K562 (cell line): ENCODE measurements around the gene CREB3L2. TPM values are rescaled to one million over a fixed set of nuclear protein-coding genes. Genes with fewer than 3 reads are reported as not detected.

Experiments used
- CHD4 ChIP-seq: fragments of 200-600 bp; sonication (generic); IDR thresholded peaks from 3 replicates; pipeline ENCODE4 v1.6.1; 2012; ENCODE audit warnings: low read depth, mild to moderate bottlenecking, mixed read lengths, low read length, inconsistent platforms; ENCODE audit not compliant: insufficient read depth, insufficient replicate concordance, poor library complexity, severe bottlenecking
- ETS2 ChIP-seq: IDR thresholded peaks from 2 replicates; pipeline ENCODE4 v1.6.1; 2016; ENCODE audit warnings: borderline replicate concordance, missing genetic modification characterization, mild to moderate bottlenecking, moderate library complexity, missing compliant biosample characterization; ENCODE audit not compliant: poor library complexity, severe bottlenecking
- FOSL1 ChIP-seq: fragments of 200-800 bp; sonication (Bioruptor generic); conservative IDR thresholded peaks from 2 replicates; pipeline ENCODE4 v1.6.1; 2016; ENCODE audit warnings: missing genetic modification characterization, missing compliant biosample characterization
- HEY1 ChIP-seq: fragments of 250-450 bp; sonication (Bioruptor Pico); IDR thresholded peaks from 2 replicates; pipeline ENCODE4 v1.5.0; 2020; ENCODE audit warnings: mild to moderate bottlenecking, moderate library complexity, borderline replicate concordance
- JUN ChIP-seq, 2 experiments: sonication (generic) in 1 of 2; formaldehyde crosslinking in 1 of 2; IDR thresholded peaks; 2 replicates each; pipeline versions ENCODE4 v1.6.1 to v1.8.0; 2012 to 2022; ENCODE audit warnings: borderline replicate concordance in 2 of 2, mild to moderate bottlenecking in 2 of 2, improper control_type of control experiment in 1 of 2, low read depth in 1 of 2, low read length in 1 of 2, missing genetic modification reagents in 1 of 2
- POLR2A ChIP-seq: fragments of 450-650 bp; conservative IDR thresholded peaks from 2 replicates; pipeline ENCODE4 v1.6.1; 2016
- RCOR1 ChIP-seq, 2 experiments: IDR thresholded peaks; 2 replicates each; pipeline ENCODE4 v1.6.1; 2012; ENCODE audit warnings: low read depth in 2 of 2, low read length in 2 of 2, borderline replicate concordance in 1 of 2, improper control_type of control experiment in 1 of 2
- SRF ChIP-seq, 2 experiments: fragments of 250-450, 450-650 bp in 1 of 2; sonication (Bioruptor Pico) in 1 of 2; sonication (generic) in 1 of 2; formaldehyde crosslinking; IDR thresholded peaks; 2 replicates each; pipeline versions ENCODE4 v1.5.0 to v1.5.1; 2020 to 2022; ENCODE audit warnings: mild to moderate bottlenecking in 1 of 2, missing genetic modification reagents in 1 of 2
- SRSF9 ChIP-seq: fragments of 200-400 bp; formaldehyde crosslinking; IDR thresholded peaks from 2 replicates; pipeline ENCODE4 v1.6.1; 2017; ENCODE audit warnings: low read depth, low read length, borderline replicate concordance
- TEAD4 ChIP-seq, 2 experiments: sonication (generic) in 1 of 2; formaldehyde crosslinking in 1 of 2; IDR thresholded peaks; 2 replicates each; pipeline versions ENCODE4 v1.6.1 to v1.8.0; 2012 to 2022; ENCODE audit warnings: borderline replicate concordance in 1 of 2, inconsistent platforms in 1 of 2, low read length in 1 of 2, mild to moderate bottlenecking in 1 of 2, missing genetic modification reagents in 1 of 2
- XRCC4 ChIP-seq: IDR thresholded peaks from one replicate; pipeline ENCODE4 v1.6.1; 2011; ENCODE audit not compliant: insufficient read depth, insufficient read length; ENCODE audit errors: extremely low read depth
- ZBTB1 ChIP-seq: sonication (generic); formaldehyde crosslinking; IDR thresholded peaks from 2 replicates; pipeline ENCODE4 v1.8.1; 2023; ENCODE audit warnings: missing genetic modification reagents, low read depth, mild to moderate bottlenecking, borderline replicate concordance
- polyA plus RNA-seq, 8 experiments: library from polyadenylated mRNA; depleted of rRNA in 4 of 8; stranded (reverse) in 5 of 8; unstranded in 3 of 8; fragments of >200 nt; fragmentation: Nextera tagmentation in 2 of 8; fragmentation: Illumina TruSeq in 1 of 8; extraction: Ambion mirVana in 2 of 8; extraction: Trizol in 1 of 8; gene quantifications; 2 replicates each; pipeline versions ENCODE4 v1.2.1 to v1.2.3, GENCODE V29; 2011 to 2014; ENCODE audit warnings: inconsistent platforms in 1 of 8, missing spikeins in 1 of 8
- total RNA-seq, 7 experiments: library from RNA; depleted of rRNA in 6 of 7; stranded (reverse); fragments of >200 nt in 6 of 7; fragmentation: Illumina TruSeq in 2 of 7; extraction: Trizol in 2 of 7; gene quantifications; 2 replicates each; pipeline versions ENCODE4 v1.2.1 to v1.2.3, GENCODE V29; 2011 to 2021; ENCODE audit warnings: low replicate concordance in 1 of 7
- TF ChIP-seq, protein P1 (sequence below): fragments of 450-650 bp; formaldehyde crosslinking; IDR thresholded peaks from 2 replicates; pipeline ENCODE4 v1.4.0; 2020; ENCODE audit warnings: mild to moderate bottlenecking, moderate library complexity
- TF ChIP-seq, protein P2 (sequence below): fragments of 450-650 bp; IDR thresholded peaks from 2 replicates; pipeline ENCODE4 v1.6.1; 2017; ENCODE audit warnings: antibody characterized with exemption, mild to moderate bottlenecking
- TF ChIP-seq, protein P3 (sequence below): sonication (generic); formaldehyde crosslinking; IDR thresholded peaks from 2 replicates; pipeline ENCODE4 v1.8.0; 2022; ENCODE audit warnings: mild to moderate bottlenecking, missing genetic modification reagents
- TF ChIP-seq, protein P4 (sequence below): sonication (generic); formaldehyde crosslinking; IDR thresholded peaks from 2 replicates; pipeline ENCODE4 v1.8.0; 2022; ENCODE audit warnings: missing genetic modification reagents, mild to moderate bottlenecking, moderate library complexity, borderline replicate concordance

CREB3L2 gene
- total and polyA plus RNA-seq, 9 of the 15 experiments (the other 6 are each of a cell fraction or from before 2014, with no cell fraction given): 7.1 to 45.6 (median 15.8) TPM

DNA sequence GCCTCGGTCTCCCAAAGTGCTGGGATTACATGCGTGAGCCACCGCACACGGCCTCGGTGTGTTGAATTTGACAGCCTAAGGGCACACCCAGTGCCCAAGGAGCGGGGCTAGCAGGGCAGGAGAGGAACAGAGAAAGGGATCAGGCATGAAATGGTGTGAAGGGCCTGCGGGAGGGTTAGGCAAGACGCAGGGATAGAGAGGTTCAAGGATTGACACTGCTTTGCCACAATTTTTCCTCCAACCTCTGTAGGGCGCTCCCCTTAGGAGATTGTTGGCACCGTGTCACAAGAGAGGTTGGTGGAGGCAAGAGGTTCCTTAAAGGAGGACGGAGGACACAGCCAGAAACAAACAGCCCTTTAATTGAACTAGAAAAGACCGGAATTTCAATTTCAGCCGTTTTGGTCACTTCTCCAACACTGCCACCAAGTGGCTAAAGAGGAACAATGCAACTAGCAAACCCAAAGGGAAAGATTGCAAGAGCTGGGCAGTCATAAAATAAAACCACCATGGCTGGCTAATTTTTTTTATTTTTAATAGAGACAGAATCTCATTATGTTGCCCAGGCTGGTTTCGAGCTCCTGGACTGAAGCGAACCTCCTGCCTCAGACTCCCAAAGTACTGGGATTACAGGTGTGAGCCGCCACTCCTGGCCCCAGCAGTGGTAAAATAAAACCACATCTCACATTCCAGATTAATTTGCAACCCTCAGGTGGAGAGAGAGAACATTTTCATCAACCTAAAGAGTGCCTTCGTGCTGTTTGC, 6.9 kb upstream of the CREB3L2 start (continued):
- TF ChIP-seq ETS2 (tag) (no peak), CHD4 (peak; percentile 52), SRF (CRISPR knock-in tag; IDR thresholded peaks at IDR 0.05) (no peak), JUN (IDR thresholded peaks at IDR 0.05; ENCODE audit: borderline replicate concordance, low read depth, low read length) (no peak), JUN (CRISPR knock-in tag; IDR thresholded peaks at IDR 0.05; ENCODE audit: borderline replicate concordance) (no peak), HEY1 (CRISPR knock-in tag) (0 out of 2 replicates have a peak, but pooled peaks have one; percentile 47), RCOR1 (IDR thresholded peaks at IDR 0.05; ENCODE audit: borderline replicate concordance in 1 of 2, low read depth in 2 of 2, low read length in 2 of 2) (0 out of 4 replicates have a peak, but pooled peaks of 1 of the 2 experiments have one; percentile 8), FOSL1 (tag) (no peak), XRCC4 (no peak), SRSF9 (no peak), POLR2A (no peak), TEAD4 (IDR thresholded peaks at IDR 0.05; ENCODE audit: low read length) (peak; percentile 22; the same call in 1 of the 2 replicates), TEAD4 (CRISPR knock-in tag; IDR thresholded peaks at IDR 0.05; ENCODE audit: borderline replicate concordance) (no peak), ZBTB1 (no peak)
- TF ChIP-seq, protein P1, sequence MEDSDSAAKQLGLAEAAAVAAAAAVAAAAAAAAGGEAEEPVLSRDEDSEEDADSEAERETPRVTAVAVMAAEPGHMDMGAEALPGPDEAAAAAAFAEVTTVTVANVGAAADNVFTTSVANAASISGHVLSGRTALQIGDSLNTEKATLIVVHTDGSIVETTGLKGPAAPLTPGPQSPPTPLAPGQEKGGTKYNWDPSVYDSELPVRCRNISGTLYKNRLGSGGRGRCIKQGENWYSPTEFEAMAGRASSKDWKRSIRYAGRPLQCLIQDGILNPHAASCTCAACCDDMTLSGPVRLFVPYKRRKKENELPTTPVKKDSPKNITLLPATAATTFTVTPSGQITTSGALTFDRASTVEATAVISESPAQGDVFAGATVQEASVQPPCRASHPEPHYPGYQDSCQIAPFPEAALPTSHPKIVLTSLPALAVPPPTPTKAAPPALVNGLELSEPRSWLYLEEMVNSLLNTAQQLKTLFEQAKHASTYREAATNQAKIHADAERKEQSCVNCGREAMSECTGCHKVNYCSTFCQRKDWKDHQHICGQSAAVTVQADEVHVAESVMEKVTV (CRISPR knock-in tag): peak; percentile 99
- TF ChIP-seq, protein P2, sequence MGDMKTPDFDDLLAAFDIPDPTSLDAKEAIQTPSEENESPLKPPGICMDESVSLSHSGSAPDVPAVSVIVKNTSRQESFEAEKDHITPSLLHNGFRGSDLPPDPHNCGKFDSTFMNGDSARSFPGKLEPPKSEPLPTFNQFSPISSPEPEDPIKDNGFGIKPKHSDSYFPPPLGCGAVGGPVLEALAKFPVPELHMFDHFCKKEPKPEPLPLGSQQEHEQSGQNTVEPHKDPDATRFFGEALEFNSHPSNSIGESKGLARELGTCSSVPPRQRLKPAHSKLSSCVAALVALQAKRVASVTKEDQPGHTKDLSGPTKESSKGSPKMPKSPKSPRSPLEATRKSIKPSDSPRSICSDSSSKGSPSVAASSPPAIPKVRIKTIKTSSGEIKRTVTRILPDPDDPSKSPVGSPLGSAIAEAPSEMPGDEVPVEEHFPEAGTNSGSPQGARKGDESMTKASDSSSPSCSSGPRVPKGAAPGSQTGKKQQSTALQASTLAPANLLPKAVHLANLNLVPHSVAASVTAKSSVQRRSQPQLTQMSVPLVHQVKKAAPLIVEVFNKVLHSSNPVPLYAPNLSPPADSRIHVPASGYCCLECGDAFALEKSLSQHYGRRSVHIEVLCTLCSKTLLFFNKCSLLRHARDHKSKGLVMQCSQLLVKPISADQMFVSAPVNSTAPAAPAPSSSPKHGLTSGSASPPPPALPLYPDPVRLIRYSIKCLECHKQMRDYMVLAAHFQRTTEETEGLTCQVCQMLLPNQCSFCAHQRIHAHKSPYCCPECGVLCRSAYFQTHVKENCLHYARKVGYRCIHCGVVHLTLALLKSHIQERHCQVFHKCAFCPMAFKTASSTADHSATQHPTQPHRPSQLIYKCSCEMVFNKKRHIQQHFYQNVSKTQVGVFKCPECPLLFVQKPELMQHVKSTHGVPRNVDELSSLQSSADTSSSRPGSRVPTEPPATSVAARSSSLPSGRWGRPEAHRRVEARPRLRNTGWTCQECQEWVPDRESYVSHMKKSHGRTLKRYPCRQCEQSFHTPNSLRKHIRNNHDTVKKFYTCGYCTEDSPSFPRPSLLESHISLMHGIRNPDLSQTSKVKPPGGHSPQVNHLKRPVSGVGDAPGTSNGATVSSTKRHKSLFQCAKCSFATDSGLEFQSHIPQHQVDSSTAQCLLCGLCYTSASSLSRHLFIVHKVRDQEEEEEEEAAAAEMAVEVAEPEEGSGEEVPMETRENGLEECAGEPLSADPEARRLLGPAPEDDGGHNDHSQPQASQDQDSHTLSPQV: 0 out of 2 replicates have a peak, but pooled peaks have one; percentile 27
- TF ChIP-seq, protein P3, sequence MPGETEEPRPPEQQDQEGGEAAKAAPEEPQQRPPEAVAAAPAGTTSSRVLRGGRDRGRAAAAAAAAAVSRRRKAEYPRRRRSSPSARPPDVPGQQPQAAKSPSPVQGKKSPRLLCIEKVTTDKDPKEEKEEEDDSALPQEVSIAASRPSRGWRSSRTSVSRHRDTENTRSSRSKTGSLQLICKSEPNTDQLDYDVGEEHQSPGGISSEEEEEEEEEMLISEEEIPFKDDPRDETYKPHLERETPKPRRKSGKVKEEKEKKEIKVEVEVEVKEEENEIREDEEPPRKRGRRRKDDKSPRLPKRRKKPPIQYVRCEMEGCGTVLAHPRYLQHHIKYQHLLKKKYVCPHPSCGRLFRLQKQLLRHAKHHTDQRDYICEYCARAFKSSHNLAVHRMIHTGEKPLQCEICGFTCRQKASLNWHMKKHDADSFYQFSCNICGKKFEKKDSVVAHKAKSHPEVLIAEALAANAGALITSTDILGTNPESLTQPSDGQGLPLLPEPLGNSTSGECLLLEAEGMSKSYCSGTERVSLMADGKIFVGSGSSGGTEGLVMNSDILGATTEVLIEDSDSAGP: no peak
- TF ChIP-seq, protein P4, sequence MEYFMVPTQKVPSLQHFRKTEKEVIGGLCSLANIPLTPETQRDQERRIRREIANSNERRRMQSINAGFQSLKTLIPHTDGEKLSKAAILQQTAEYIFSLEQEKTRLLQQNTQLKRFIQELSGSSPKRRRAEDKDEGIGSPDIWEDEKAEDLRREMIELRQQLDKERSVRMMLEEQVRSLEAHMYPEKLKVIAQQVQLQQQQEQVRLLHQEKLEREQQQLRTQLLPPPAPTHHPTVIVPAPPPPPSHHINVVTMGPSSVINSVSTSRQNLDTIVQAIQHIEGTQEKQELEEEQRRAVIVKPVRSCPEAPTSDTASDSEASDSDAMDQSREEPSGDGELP: no peak; the same call in 1 of the 2 replicates
